ENCODE data around the gene MYH9.

Gene MYH9

GRCh38 chr22:36300396-36301212 lies 87.2 kb downstream of the MYH9 start:
- Histone ChIP-seq H4K20me1 (ENCODE audit: low read depth, low read length) (no peaks in the 10 kb centered on the region), H2AFZ (ENCODE audit: low read depth, low read length, severe bottlenecking) (no peak overlapping the region), H3K9me3 (ENCODE audit: insufficient read depth, low read length) (no peaks in the 10 kb centered on the region), H3K4me3 (ENCODE audit: insufficient read depth, low read length, poor library complexity, severe bottlenecking) (no peak overlapping the region), H3K4me2 (ENCODE audit: low read depth, low read length, poor library complexity, severe bottlenecking) (no peak overlapping the region), H3K36me3 (ENCODE audit: low read length) (peaks cover 20% of the 10 kb centered on the region), H3K27ac (ENCODE audit: low read depth, low read length) (no peak overlapping the region), H3K9ac (ENCODE audit: low read length) (no peak overlapping the region), H3F3A (ENCODE audit: insufficient read depth) (no peaks in the 10 kb centered on the region; the same call in none of the 2 replicates), H3K79me2 (ENCODE audit: insufficient read depth, low read length) (peaks cover 3% of the 10 kb centered on the region; the same call in 1 of the 2 replicates), H3K27me3 (ENCODE audit: low read length) (no peaks in the 10 kb centered on the region), H3K9me2 (replicated peaks; ENCODE audit: insufficient read depth, low read length) (no peaks in the 10 kb centered on the region)
- TF ChIP-seq EZH2phosphoT487 (conservative IDR thresholded peaks at IDR 0.05; ENCODE audit: low read length), result no peak
- TF ChIP-seq, protein P1, sequence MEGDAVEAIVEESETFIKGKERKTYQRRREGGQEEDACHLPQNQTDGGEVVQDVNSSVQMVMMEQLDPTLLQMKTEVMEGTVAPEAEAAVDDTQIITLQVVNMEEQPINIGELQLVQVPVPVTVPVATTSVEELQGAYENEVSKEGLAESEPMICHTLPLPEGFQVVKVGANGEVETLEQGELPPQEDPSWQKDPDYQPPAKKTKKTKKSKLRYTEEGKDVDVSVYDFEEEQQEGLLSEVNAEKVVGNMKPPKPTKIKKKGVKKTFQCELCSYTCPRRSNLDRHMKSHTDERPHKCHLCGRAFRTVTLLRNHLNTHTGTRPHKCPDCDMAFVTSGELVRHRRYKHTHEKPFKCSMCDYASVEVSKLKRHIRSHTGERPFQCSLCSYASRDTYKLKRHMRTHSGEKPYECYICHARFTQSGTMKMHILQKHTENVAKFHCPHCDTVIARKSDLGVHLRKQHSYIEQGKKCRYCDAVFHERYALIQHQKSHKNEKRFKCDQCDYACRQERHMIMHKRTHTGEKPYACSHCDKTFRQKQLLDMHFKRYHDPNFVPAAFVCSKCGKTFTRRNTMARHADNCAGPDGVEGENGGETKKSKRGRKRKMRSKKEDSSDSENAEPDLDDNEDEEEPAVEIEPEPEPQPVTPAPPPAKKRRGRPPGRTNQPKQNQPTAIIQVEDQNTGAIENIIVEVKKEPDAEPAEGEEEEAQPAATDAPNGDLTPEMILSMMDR (IDR thresholded peaks at IDR 0.05; ENCODE audit: insufficient read depth, low read length, poor library complexity, severe bottlenecking), result no peak

DNA sequence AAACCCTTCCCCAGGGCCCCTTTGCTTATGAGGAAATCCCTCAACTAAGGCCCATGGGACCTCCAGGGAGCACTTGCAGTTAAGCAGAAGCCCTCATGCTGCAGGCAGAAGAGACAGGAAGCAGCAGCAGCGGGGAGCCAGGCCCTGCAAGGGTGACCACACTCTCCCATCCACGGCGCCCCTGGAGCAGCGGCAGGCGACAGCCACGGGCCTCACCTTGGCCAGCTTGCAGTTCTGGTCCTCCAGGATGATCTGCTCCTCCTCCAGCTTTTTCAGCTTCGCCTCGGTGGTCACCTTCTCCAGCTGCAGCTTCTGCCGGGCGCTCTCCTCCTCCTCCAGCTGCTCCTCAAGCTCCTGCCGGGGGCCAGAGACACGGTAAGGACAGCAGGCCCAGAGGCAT lies 87.9 kb downstream of the MYH9 start:
- Histone ChIP-seq H3K4me3 (ENCODE audit: insufficient read depth, low read length, poor library complexity, severe bottlenecking) (no peak overlapping the region), H3K27me3 (ENCODE audit: low read length) (no peaks in the 10 kb centered on the region), H3K79me2 (ENCODE audit: insufficient read depth, low read length) (peaks cover 3% of the 10 kb centered on the region; the same call in 1 of the 2 replicates), H3K9me2 (replicated peaks; ENCODE audit: insufficient read depth, low read length) (no peaks in the 10 kb centered on the region), H2AFZ (ENCODE audit: low read depth, low read length, severe bottlenecking) (no peak overlapping the region), H3K9ac (ENCODE audit: low read length) (no peak overlapping the region), H3K27ac (ENCODE audit: low read depth, low read length) (no peak overlapping the region), H3K4me2 (ENCODE audit: low read depth, low read length, poor library complexity, severe bottlenecking) (no peak overlapping the region), H4K20me1 (ENCODE audit: low read depth, low read length) (no peaks in the 10 kb centered on the region), H3K9me3 (ENCODE audit: insufficient read depth, low read length) (no peaks in the 10 kb centered on the region), H3K36me3 (ENCODE audit: low read length) (peaks cover 26% of the 10 kb centered on the region), H3F3A (ENCODE audit: insufficient read depth) (no peaks in the 10 kb centered on the region; the same call in none of the 2 replicates)
- TF ChIP-seq, protein P1 (IDR thresholded peaks at IDR 0.05; ENCODE audit: insufficient read depth, low read length, poor library complexity, severe bottlenecking), result no peak
- TF ChIP-seq EZH2phosphoT487 (conservative IDR thresholded peaks at IDR 0.05; ENCODE audit: low read length), result no peak

DNA sequence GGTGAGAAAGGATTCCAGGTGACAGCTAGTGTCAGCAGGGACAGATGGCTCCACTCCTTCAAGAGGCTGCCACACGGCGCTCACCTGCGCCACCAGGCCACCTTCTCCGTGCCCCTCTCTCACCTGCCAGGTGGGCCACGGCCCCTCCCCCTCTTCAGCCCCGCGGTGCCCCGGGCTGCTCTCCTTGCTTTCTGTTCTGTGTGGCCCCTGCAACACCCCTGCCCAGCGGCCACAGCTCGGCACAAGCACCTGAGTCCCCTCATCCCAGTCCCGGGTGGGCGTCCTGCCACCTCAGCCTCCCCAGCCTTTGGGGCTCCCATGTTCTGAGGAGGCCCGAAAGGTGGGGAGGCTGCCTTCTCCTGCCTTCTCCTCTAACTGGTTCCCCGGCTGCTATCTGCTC lies 88.5 kb downstream of the MYH9 start:
- no peak overlapping the region for H2AFZ ChIP-seq (ENCODE audit: low read depth, low read length, severe bottlenecking)
- H3K4me2 ChIP-seq (ENCODE audit: low read depth, low read length, poor library complexity, severe bottlenecking), result no peak overlapping the region
- no peaks in the 10 kb centered on the region for H4K20me1 ChIP-seq (ENCODE audit: low read depth, low read length)
- H3K27me3 ChIP-seq (ENCODE audit: low read length), result no peaks in the 10 kb centered on the region
- no peaks in the 10 kb centered on the region for H3K9me2 ChIP-seq (replicated peaks; ENCODE audit: insufficient read depth, low read length)
- TF ChIP-seq, protein P1 (IDR thresholded peaks at IDR 0.05; ENCODE audit: insufficient read depth, low read length, poor library complexity, severe bottlenecking), result no peak
- no peak for TF ChIP-seq EZH2phosphoT487 (conservative IDR thresholded peaks at IDR 0.05; ENCODE audit: low read length)
- no peaks in the 10 kb centered on the region for H3K9me3 ChIP-seq (ENCODE audit: insufficient read depth, low read length)
- H3K4me3 ChIP-seq (ENCODE audit: insufficient read depth, low read length, poor library complexity, severe bottlenecking), result no peak overlapping the region
- no peaks in the 10 kb centered on the region; the same call in none of the 2 replicates for H3F3A ChIP-seq (ENCODE audit: insufficient read depth)
- H3K9ac ChIP-seq (ENCODE audit: low read length), result no peak overlapping the region
- peaks cover 31% of the 10 kb centered on the region for H3K36me3 ChIP-seq (ENCODE audit: low read length)
- peaks cover 3% of the 10 kb centered on the region; the same call in 1 of the 2 replicates for H3K79me2 ChIP-seq (ENCODE audit: insufficient read depth, low read length)
- H3K27ac ChIP-seq (ENCODE audit: low read depth, low read length), result no peak overlapping the region

Data from SU-DHL-6 (cell line).